ENCODE results near the gene IRX2.

Gene IRX2

DNA sequence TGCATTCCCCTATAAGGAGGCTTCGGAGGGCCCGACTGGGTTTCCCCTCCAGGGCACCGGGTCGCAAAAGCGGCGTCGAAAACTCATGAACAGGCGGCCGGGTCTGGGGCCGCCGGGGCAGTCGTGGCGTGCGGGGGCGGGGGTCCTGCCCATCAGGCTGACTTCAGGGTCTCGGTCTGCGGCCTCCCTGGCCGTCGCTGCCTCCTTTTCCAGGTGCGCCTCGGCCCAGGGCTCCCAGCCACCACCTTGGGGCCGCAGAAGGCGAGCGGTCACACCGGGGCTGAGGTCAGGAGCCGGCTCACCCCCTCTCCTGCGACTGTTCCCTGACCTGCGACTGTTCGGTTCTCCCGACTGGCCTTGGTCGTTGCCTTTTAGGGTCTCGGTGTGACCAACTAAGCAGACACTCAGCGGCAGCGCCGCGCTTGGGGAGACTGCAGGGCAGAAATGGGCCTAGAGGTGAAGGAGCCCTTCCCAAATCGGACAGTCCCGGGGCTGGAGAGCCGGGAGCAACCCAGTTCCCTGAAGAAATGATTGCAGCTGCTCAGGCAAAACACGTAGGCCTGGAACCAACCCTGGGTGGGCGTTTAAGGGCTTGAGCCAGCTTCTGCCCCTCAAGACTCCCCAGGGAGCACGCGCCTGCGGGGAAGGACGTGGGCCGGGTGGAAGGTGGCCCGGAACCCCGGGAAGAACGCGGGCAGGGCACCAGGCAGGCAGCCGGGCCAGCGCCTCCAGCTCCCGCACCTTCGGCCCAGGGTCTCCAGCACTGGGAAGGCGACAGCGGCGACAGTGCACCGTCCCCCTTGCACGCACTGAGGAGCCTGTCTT lies 11.2 kb downstream of the IRX2 start:
- DNase-seq, result no peak

DNA sequence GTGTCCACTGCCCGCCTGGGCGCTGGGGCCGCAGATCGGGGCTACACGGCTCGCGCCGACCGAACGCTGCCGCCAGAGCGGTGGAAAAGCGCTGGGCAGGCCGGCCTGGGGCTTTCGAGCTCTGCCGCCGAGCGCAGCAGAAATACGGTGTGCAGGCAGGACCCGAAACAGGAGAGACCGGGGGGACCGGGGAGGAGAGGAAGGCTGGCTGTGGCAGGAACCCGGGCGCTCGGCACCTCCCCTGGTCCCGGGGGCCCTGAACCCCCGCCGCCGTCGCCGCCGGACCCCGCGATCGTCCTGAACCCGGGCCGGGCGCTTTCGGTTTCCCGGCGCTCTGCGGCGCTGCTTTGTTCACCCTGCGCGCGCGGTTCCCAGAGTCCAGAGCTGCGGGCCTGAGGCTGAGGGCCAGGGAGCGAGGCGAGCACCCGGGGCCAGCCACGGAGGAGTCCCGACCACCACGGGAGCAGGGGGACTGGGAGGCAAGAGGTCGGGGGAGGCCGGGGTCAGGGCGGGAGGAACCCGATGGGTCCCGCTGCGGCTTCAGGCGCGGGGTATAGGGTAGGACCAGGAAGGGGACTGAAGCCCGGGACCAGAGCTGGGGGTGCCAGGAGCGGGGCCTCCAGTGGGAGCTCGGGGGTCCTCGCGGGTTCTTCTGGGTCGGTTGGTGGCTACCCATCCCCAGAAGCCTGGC lies 12.0 kb downstream of the IRX2 start:
- no peak for DNase-seq

DNA sequence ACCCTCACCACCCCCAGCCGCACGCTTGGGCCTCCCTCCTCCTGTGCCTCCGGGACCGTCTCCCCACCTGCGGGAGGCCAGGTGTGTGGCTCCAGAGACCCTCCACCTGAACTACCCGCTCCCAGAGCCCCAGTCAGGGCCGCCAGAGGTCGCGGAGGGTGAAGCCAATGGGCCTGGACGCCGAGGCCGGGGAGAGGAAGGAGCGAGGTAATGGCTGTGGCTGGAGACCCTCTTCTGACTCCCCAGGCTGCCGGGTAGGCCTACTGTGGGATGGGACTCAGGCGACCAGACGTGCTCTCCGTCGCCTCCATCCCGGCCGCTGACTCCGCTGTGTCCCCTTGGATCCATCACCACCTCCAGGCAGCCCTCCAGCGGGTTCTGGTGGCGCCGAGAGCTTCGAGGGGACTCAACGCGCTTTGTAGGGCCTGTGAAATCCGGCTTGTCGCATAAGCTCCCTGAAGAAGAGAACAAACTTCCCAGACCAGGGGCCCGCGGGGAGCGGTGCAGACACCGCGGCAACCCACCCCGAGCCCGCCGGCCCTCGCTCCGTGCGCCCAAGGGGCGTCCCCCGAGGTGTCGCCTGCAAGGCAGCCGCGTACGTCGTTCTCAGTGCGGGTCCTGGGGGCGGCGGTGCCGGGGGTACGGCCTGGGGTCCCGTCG lies 12.6 kb downstream of the IRX2 start:
- DNase-seq, result no peak

DNA sequence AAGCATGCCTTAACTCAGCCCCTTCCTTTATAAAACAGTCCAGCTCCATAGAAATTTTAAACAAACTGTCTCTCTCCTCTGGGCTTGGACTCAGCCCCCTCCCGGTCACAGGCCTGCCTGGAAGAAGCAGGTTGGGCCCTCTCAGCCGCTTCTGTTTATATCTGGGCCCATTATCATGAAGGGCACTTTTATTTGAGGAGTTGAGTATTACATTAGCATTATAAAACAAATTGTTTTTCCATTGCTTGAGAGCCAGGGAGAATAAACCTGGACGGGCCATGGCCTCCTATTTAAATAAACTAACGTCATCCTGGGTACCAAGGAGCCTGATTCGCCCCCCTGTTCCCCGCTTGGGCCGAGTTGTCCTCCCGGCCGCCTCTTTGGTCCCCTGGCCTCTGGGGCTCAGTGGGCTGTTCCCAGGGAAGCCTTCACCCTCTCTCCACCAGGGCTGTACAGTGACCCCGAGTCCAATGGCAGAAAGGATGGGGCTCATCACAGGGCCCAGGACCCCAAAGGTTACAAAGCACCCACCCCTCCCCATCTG lies 13.2 kb downstream of the IRX2 start:
- no peak for DNase-seq

DNA sequence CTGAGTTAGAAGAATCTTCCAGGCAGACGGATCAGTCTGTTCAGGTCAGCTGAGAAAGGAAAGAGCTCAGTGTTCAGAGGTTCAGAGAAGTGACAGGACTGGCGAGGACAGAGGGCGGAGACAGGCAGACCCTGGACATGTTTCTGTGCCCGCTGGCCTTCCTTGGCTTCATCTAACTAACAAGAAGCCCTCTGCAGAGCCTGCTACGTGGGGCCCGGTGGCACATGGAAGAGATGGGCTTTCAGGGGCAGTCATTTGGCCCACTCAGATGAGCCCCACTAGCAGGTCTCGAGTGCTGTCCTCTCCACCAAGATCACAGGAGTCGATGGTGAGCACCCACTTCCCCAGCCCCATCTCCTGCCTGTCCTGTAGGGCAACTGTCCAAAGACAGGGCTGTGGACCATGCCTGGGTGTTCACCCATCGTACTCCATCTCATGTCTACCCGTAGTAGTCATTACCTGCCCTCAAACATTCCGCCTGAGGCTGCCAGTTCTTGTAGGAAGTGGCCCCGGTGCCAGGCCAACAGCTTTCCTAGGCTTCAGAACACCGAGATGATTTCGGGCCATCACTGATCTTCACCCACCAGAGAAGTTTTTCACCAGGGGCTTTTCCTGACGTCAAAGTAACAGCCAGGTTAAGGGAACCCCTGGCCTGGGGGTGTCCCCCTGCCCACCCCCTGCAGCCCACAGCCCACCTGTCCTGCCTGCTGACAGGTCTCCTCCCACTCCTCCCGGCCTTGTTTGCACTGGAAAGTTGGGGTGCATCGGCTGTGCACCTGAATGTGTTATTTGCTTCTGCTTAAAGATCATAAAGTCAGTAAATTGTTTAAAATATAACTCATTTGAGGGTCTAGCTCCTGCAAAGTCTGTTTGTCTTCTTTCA lies 14.0 kb downstream of the IRX2 start:
- no peak for DNase-seq

DNA sequence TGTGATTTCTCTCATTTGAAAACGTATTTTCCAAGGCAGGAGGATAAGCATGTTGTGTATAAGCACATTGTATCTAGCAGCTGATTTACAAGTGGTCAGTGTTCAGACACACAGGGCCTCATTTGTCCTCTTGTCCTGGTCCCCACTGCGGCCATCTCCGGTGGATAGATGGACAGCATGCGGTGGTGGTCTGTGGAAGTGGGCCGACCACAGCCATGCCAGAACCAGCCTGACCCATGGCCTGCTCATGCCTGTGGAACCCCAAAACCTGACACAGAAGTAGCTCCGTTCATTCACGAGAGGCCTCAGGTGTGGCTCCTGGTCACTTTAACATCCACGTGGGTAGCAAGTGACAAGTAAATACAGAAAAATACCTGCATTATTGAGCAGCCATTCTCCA lies 14.6 kb downstream of the IRX2 start:
- no peak for DNase-seq

DNA sequence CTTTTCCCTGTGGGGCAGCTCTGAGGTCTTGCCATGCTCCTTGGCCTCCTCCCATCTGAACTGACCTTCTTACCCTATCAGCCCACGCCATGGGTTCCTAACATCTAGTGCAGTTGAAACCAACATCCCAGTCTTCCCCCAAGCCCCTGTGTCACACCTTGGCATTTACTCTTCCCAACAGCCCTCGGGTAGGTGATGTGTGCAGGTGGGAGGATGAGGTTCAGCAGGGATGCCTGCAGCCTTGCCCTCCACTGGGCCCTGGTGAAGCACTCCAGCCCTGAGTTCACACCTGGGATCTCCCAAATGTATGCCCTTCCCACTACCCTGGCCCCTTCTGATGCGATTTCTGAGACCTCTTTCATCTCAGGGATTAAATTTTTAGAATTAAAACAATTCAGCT lies 15.5 kb downstream of the IRX2 start:
- no peak for DNase-seq

DNA sequence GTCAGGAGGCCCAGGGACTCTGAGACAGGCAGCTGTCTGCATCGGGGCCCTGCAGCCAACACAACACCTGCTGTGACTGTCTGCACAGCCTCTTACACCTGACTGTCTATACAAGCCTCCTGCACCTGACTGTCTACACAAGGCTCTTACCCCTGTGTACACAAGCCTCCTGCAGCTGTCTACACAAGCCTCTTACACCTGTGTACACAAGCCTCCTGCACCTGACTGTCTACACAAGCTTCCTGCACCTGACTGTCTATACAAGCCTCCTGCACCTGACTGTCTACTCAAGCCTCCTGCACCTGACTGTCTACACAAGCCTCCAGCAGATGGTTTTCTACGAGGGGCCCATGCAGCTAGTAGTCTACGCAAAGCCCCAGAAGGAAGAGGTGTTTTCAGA lies 18.6 kb downstream of the IRX2 start:
- peak in 1 of 2 experiments; percentile 43 for DNase-seq

DNA sequence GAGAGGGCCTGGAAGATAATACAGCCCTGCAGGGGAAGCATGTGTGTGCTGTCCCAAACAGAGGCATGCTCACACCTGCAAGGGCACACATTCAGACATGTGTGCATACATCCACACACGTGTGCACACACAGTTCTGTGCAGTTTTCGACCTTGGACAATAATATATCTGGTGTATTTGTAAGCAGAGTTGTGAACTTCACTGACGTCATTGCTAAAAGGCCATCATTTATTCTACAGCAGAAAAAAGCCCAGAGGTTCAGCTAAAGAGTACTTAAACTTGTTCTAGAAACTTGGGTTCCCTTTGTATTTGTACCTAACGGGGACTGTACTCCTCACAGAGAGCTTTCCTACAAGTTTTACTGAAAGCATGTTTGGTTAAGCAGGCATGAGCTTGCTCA lies 19.5 kb downstream of the IRX2 start:
- DNase-seq, result no peak

DNA sequence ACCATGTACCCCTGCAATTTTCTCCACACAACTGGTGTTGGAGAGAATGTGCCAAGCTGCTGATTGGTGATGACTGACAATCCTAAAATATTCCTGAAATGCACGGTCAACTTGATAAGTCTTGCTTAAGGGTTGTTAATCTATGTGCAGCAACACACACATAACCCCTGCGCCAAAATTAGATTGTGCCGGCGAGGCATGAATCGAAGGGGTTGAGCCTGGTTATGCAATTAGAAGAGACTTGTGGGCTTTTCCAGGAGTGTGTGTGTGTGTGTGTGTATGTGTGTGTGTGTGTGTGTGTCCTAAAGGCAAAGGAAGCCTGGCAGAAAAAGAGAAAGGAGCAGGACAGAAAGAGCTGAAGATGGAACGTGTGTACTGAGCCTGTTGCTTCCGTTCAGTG lies 22.3 kb downstream of the IRX2 start:
- DNase-seq, result no peak

DNA sequence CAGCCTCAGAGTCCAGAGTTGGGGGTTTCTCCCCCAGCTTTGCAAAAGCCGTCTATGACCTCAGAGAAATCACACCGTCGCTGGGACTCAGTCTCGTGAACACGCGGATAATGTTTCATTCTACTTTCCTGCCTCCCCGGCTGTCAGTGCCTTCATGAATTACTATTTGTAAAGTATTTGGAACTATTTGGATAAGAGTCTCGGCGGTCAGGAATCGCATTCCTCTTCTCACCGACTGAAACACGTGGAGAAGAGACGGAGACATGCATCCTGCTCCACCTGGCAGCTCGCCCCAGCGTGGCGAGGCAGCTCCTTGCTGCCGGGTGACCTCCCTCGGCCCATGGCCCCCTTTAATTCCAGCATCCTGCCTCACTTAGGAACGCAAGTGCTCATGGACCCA lies 23.9 kb downstream of the IRX2 start:
- no peak for DNase-seq

DNA sequence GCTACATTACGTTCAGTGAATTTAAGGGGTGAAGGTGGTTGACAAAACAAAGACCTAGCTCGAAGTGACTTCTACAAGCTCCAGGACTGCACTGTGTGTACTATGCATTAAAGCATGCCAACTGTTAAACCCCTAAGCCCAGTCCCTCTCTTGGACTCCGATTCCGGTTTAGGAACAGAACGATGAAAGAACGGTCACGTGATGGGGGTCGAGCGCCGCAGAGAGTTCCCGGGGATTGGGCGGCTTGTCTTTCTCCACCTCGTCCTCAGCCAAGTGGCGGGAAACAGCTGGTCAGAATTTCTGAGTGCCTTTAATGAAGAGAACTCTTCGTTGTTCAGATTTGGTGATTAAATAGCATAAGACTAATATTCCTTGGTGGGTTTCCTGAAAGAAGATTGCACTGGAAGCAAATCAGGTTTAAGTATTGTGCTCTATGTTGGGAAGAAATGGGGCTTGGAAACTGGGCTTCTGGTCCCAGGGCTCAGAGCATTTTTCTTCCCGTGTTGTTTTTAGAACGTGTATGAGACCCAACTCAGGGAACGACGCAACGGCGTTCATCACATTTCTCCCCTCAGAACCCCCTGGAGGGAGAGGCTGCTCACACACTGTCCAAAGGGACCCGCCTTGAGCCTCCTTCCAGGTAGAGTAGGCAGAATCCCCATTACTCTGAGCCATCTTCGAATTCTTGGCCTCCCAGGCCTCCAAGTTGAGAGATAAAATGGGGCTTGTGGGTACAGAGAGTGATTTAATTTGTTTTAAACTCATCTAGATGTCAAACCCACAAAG lies 25.3 kb downstream of the IRX2 start:
- no peak for DNase-seq

DNA sequence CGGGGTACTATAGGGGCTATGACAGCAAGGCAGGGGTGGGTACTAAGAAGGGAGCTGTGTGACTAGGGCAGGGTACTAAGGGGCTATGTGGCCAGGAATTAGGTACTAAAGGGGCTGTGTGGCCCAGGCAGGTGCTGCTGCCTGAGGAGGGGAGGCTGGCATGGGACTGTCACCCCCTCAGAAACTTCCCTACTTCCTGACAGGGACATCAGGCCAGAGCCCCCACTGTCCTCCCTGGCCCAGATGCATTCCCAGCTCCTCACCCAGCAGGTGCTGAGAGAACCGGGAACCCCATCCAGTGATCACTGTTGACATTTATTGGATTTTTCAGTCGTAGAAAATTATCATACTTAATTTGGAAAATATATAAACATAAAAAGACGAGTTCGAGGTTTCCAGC lies 26.6 kb downstream of the IRX2 start:
- no peak for DNase-seq

DNA sequence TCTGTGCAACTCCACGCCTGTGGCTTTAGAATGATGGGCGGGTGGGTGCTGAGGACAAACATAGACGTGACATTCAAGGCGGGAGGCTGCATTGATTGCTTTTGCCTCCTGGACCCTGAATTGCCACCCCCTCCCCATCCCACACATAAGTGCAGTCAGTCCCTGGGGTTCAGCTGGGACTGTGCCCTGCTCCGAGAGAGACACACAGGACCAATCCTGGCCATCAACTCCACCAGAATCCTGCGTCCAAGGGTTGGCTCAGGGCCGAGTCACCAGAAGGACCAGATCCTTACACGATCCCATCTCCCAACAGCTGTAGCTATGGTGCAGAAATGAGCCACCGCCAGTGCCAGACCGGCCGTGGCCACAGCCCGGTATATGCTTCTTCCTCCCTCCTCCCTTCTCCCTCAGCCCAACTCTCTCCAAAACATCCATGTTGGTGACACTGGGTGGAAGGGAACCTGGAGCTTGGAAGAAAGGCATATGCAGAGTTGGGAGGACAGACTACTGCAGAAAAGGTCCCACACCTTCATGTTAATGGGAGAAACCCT lies 27.4 kb downstream of the IRX2 start:
- no peak for DNase-seq

DNA sequence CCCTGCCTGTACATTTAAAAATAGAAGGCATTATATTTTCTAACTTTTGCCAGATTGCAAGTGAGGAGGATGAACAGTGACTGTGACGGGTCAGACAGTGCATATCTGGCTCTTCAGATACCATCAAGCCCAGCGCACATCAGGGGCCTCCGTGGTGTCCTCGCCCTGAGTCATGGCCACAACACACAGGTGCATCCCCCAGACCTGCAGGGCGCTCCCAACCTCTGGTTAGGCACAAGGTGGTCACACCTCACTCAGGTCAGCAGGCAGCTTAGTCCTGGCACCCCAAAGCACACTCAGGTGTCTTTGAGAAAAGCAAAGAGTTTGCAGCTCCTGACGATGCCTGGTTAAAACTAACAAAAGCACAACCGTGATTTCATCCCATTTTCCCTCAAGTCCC lies 28.6 kb downstream of the IRX2 start:
- DNase-seq, result no peak

DNA sequence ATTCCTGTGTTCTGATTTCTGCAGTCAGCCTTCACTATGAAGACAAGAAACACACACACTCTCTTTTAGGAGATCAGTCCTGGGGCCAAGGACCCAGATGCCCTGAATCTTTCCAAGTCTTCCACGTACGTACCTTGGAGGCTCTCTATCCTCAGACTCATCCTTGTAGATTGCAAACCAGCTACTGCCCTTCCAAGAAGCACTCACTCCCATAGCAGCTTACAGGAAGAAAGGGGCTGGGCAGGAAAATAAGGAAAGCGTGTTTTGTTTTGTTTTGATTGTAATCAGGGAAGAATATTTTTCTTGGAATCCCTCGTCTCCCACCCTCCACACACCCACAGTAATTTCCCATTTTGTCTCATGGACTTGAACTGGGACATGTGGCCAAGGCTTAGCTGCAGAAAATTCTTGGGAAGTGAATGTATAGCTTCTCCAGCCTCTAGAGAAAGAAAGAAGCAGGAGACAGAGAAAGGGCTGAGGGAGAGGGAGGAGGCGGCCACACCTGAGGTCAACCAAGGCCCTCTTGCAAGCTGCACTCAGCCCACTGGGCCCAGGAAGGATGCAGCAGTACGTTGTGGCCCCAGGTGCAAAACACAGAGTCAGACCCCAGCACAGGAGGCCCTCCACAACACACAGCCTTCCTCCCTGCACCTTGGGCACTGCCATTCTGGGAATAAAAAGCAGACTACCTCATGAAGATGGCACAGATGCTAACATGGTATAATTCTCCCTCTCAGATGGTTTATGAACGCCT lies 29.9 kb downstream of the IRX2 start:
- no peak for DNase-seq

DNA sequence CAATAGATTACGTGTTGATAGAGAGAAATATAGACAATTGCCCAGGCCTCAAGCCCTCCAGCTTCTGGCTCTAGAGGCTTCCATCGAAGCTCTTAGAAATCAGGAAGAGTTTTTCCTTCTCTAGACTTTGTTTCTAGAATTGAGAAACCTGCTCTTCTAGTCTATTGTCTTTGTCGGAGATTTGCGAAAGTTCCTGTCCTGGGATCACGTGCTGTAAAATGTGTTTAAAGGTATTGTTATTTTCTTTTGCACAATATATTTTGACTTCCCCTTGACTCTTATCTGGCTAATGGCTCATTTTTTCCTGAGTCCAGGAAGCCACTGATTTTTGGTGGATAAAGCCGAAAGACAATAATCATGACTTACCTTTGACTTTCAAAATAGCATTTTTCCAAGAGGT lies 32.1 kb downstream of the IRX2 start:
- no peak for DNase-seq

DNA sequence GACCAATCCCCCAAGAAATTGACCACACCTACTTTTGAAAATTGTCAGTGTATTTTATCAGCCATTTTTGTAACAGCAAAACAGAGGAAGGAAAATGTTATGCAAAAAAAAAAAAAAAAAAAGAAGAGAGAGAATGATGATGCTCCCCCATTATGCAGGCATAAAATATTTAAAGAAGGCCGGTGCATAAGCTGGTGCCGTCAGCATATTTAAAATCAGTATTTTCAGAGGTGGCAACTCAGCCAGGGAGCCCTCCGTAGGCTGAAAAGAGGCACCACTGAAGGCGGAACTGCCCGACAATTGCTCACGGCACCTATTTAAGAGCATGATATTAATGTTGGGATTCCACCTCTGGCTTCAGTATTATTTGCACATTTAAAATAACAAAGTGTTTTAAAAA lies 33.4 kb downstream of the IRX2 start:
- no peak for DNase-seq

DNA sequence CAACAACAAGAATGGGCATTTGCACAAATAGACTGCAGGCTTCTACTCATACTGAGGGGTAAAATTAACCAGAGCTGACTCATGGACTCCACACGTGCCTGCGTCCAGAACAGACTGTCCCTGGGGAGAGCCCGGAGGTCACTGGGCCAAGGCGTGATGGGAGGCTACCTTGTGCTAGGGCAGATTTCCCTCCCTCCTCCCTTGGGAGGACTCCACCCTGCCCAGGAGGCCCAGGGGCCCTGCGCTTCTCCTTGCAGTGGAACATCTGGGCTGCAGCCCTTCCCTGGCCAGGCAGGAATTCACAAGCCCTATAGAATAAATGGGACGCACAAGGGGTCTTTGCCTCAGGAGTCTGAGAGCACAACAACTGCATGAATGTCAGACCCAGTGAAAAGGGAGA lies 35.6 kb downstream of the IRX2 start:
- no peak for DNase-seq

DNA sequence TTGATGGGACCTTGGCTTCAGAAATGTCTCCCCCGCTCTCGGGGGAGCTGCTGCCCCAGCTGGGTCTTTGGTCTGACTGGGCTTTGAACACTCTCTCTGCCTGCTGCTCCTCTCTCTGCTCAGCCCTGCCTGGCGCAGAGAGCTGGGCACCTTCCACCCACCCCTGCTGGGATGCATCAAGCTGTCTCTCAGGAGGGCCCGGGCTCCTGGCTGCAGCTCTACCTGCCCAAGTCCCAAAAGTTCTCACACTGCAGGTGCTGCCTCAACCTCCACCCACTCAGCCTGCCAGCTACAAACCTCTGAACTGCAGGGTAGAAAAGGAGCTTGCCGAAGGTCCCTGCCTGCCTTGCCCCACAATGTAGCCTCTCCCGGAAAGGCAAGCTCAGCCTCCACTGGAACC lies 36.7 kb downstream of the IRX2 start:
- DNase-seq, result no peak

DNA sequence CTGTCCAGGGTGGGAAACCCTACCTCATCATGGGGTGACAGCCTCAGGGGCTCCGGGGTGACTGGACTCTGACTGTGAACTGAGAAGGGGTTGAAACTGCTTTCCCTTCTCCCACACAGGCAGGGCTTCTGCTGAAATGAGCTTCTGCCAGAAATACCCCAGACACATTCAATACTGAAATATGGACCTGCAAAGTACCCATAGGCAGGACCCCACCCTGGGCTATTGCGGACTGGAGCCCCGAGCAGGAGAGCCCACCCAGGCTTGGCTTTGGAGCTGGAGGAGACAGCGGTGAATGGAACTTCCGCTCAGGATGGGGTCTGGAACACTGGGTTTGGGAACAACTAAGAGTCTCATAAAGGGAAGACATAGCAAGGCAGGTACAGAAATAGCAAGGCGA lies 37.5 kb downstream of the IRX2 start:
- DNase-seq, result no peak

Measured in NCI-H1930 (cell line).